Endodermal cell (in vitro differentiated cells): Measurements from ENCODE around the gene TMEM120B. TPM values are rescaled to one million over a fixed set of nuclear protein-coding genes. Genes with fewer than 3 reads are reported as not detected.

ENCODE experiments used
- DNase-seq: peaks from one replicate; pipeline ENCODE4 v3.0.0-alpha.2; 2017
- H3K27ac ChIP-seq: 2 replicates; pipeline ENCODE4 v1.5.1; 2013; ENCODE audit warnings: mild to moderate bottlenecking, low read depth, low read length, moderate library complexity
- H3K27me3 ChIP-seq: 2 replicates; pipeline ENCODE4 v1.6.1; 2013; ENCODE audit warnings: mild to moderate bottlenecking, low read length, moderate library complexity; ENCODE audit not compliant: insufficient read depth, control insufficient read depth, poor library complexity, severe bottlenecking
- H3K36me3 ChIP-seq: 2 replicates; pipeline ENCODE4 v1.7.0; 2013; ENCODE audit warnings: mild to moderate bottlenecking, low read length, moderate library complexity; ENCODE audit not compliant: control insufficient read depth, insufficient read depth
- H3K4me1 ChIP-seq: one replicate; pipeline ENCODE4 v1.7.0; 2013; ENCODE audit warnings: low read length; ENCODE audit not compliant: control insufficient read depth, insufficient read depth
- H3K4me3 ChIP-seq: 2 replicates; pipeline ENCODE4 v1.5.1; 2013; ENCODE audit warnings: mild to moderate bottlenecking, low read length, moderate library complexity
- H3K9ac ChIP-seq: 2 replicates; pipeline ENCODE4 v1.6.1; 2013; ENCODE audit warnings: mild to moderate bottlenecking, low read length, moderate library complexity; ENCODE audit not compliant: poor library complexity, severe bottlenecking; ENCODE audit errors: extremely low read depth
- H3K9me3 ChIP-seq: 2 replicates; pipeline ENCODE4 v1.6.1; 2013; ENCODE audit warnings: mild to moderate bottlenecking, low read length, moderate library complexity; ENCODE audit not compliant: control insufficient read depth
- H3K27ac Mint-ChIP-seq: 2 replicates; pipeline ENCODE4 v1.8.0; 2020; ENCODE audit warnings: mixed read lengths
- H3K27me3 Mint-ChIP-seq: 2 replicates; pipeline ENCODE4 v1.8.0; 2021; ENCODE audit warnings: mild to moderate bottlenecking, mixed read lengths; ENCODE audit not compliant: insufficient read depth
- H3K36me3 Mint-ChIP-seq: 2 replicates; pipeline ENCODE4 v1.8.0; 2020; ENCODE audit warnings: low read depth, mixed read lengths
- H3K4me1 Mint-ChIP-seq: 2 replicates; pipeline ENCODE4 v1.8.0; 2020; ENCODE audit warnings: mixed read lengths
- H3K4me3 Mint-ChIP-seq: 2 replicates; pipeline ENCODE4 v1.8.0; 2020; ENCODE audit warnings: mild to moderate bottlenecking, moderate library complexity, mixed read lengths
- H3K9me3 Mint-ChIP-seq: 2 replicates; pipeline ENCODE4 v1.8.0; 2020; ENCODE audit warnings: mild to moderate bottlenecking, mixed read lengths
- CTCF ChIP-seq: fragments of 200-600 bp; sonication (generic); conservative IDR thresholded peaks from 2 replicates; pipeline ENCODE4 v1.5.0; 2021; ENCODE audit warnings: antibody characterized with exemption, mild to moderate bottlenecking
- WGBS, 2 experiments: methylation state at CpG; one replicate each; pipeline versions ENCODE4 v1.1.5 to v1.1.7; 2013; ENCODE audit warnings: missing lambda C conversion rate in 2 of 2, mixed read lengths in 1 of 2; ENCODE audit not compliant: insufficient coverage in 1 of 2, insufficient read length in 1 of 2; 5-methylcytosine and 5-hydroxymethylcytosine counted together
- total RNA-seq, 2 donors: library from RNA; stranded (reverse); fragmentation: NEBNext Ultra II Directional in 1 of 2; extraction: Animal tissue kit (Norgen Biotek cat#: 25700) in 1 of 2; gene quantifications; 2 replicates in 1 of 2; 3 replicates in 1 of 2; pipeline ENCODE4 v1.2.1, GENCODE V29; 2021

The TMEM120B gene
- total RNA-seq, 2 donors from 2014 or later: 21.8 to 25.3 TPM

GRCh38 chr12:121813951-121814350 lies 101.4 kb downstream of the TMEM120B start:
- Mint-ChIP-seq H3K36me3 (peaks cover 57% of the 10 kb centered on the region), H3K4me1 (peaks cover 16% of the 10 kb centered on the region)
- H3K9me3 ChIP-seq: no peaks in the 10 kb centered on the region

GRCh38 chr12:121814429-121815119 lies 102.0 kb downstream of the TMEM120B start:
- DNase-seq: no peak
- TF ChIP-seq CTCF: no peak
- H3K27me3 ChIP-seq: no peaks in the 10 kb centered on the region
- peaks cover 4% of the 10 kb centered on the region for H3K4me1 ChIP-seq
- H3K27ac ChIP-seq: no peak overlapping the region
- H3K4me3 ChIP-seq: no peak overlapping the region
- no peaks in the 10 kb centered on the region for H3K9me3 Mint-ChIP-seq
- H3K9me3 ChIP-seq: no peaks in the 10 kb centered on the region
- H3K4me1 Mint-ChIP-seq: peaks cover 16% of the 10 kb centered on the region
- peaks cover 68% of the 10 kb centered on the region for H3K36me3 ChIP-seq
- 96 to 97% methylated on average over 12 to 31 of the region's 31 CpGs for WGBS, 2 experiments
- no peak overlapping the region for H3K27ac Mint-ChIP-seq
- H3K27me3 Mint-ChIP-seq: no peaks in the 10 kb centered on the region
- H3K4me3 Mint-ChIP-seq: no peak overlapping the region
- H3K9ac ChIP-seq: no peak overlapping the region
- peaks cover 56% of the 10 kb centered on the region for H3K36me3 Mint-ChIP-seq

More at GRCh38 chr12:121813951-121814350, 101.4 kb downstream of the TMEM120B start:
- TF ChIP-seq CTCF: no peak
- no peak overlapping the region for H3K27ac Mint-ChIP-seq
- H3K4me3 ChIP-seq: no peak overlapping the region
- no peak overlapping the region for H3K9ac ChIP-seq
- H3K27ac ChIP-seq: no peak overlapping the region
- H3K4me3 Mint-ChIP-seq: peak overlapping the region; percentile 75
- no peaks in the 10 kb centered on the region for H3K9me3 Mint-ChIP-seq
- WGBS, 2 experiments: 94 to 100% methylated on average over 3 to 8 of the region's 14 CpGs
- no peaks in the 10 kb centered on the region for H3K27me3 ChIP-seq
- peaks cover 4% of the 10 kb centered on the region for H3K4me1 ChIP-seq
- no peaks in the 10 kb centered on the region for H3K27me3 Mint-ChIP-seq
- H3K36me3 ChIP-seq: peaks cover 69% of the 10 kb centered on the region
- DNase-seq: no peak

GRCh38 chr12:121815263-121815662 lies 102.7 kb downstream of the TMEM120B start:
- TF ChIP-seq CTCF: no peak
- H3K36me3 ChIP-seq: peaks cover 72% of the 10 kb centered on the region
- Mint-ChIP-seq H3K27me3 (no peaks in the 10 kb centered on the region), H3K27ac (no peak overlapping the region), H3K9me3 (no peaks in the 10 kb centered on the region), H3K4me1 (peaks cover 16% of the 10 kb centered on the region), H3K4me3 (no peak overlapping the region), H3K36me3 (peaks cover 59% of the 10 kb centered on the region)
- no peak overlapping the region for H3K27ac ChIP-seq
- H3K4me3 ChIP-seq: no peak overlapping the region
- H3K4me1 ChIP-seq: peaks cover 4% of the 10 kb centered on the region
- DNase-seq: no peak
- WGBS, 2 experiments: 93 to 95% methylated on average over 7 to 8 of the region's 8 CpGs
- no peak overlapping the region for H3K9ac ChIP-seq
- no peaks in the 10 kb centered on the region for H3K9me3 ChIP-seq
- H3K27me3 ChIP-seq: no peaks in the 10 kb centered on the region
